Stimulated activated CD8-positive, alpha-beta memory T cell treated with anti-CD3 and anti-CD28 coated beads, Interleukin-12 subunit alpha, Interleukin-12 subunit beta, amount 100 ng/mL, for 24 hours (primary cell): Measurements from ENCODE around the gene DOCK4.

ENCODE experiments used
- DNase-seq: peaks from one replicate; pipeline ENCODE4 v3.0.0-alpha.2; 2020; ENCODE audit errors: extremely low read depth

DOCK4 gene

DNA sequence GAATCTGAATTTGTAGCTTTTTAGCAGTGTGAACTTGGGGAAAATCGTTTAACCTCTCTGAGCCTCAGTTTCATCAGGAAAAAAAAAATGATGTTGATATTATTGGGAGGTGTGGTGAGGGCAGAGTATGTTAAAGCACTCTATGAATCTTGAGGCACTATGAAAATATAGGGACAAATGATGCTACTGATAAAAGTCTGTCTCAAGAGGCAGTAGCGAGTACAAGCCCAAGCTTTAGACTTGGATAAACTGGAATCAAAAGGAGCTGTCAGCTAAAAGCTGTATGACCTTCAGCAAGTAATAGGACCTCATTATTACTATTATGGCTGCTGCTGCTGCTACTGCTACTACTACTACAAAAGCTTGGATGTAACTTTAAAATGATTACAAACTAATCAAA is 8.7 kb upstream of the DOCK4 start:
- no peak for DNase-seq

DNA sequence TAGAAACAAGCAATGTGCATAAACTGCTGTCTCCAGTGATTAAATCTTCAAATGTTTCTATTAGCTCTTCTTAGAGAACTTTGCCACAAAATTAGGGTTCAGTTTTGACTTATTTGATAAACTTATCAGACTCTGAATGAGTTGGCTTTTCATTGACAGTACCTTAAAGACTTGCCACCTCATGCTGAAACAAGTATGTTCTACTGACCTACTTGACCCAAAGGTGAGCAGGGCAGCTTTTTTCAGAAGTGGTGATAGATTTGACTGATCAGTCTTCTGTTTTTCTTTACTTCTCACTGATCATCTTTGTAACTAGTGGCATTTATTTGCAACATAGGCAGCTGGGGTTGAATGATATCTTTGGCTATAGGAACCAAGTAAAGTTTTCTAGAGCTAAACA is 8.1 kb upstream of the DOCK4 start:
- DNase-seq, result no peak

DNA sequence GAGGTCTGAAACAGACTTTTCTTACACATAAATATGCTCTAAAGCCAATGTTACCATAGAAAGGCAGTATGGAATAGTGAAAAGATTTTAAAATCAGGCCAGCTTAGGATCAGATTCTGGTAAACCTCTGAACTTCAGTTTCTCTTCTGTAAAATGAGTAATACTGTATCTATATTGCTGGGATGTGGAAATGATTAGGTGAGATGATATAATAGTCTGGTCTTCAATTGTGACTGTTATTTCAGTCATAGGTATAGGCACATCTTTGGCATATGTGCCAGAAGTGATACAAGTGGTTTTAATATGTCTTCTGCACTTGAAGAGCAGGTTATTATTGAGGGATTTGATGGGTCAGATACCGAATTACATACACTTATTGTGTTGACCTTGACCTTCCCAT is 7.5 kb upstream of the DOCK4 start:
- no peak for DNase-seq

DNA sequence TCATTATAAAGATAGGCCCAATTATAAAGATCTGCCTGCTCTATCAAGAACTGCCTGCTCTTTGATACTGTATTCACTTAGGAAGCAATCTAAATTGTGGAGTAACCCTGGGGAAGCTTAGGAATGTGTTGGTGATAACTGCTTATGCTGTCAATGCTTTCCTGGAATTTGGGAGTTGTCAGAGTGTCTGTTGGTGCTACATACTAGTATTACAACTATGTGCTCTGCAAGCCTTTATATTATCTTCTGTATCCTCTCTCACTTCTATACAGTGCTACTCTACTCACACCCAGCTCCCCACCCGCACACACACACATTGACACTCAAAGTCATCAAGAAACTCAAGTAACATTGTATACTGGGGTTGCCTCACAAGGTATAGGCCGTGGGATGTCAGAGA is 6.4 kb upstream of the DOCK4 start:
- no peak for DNase-seq

DNA sequence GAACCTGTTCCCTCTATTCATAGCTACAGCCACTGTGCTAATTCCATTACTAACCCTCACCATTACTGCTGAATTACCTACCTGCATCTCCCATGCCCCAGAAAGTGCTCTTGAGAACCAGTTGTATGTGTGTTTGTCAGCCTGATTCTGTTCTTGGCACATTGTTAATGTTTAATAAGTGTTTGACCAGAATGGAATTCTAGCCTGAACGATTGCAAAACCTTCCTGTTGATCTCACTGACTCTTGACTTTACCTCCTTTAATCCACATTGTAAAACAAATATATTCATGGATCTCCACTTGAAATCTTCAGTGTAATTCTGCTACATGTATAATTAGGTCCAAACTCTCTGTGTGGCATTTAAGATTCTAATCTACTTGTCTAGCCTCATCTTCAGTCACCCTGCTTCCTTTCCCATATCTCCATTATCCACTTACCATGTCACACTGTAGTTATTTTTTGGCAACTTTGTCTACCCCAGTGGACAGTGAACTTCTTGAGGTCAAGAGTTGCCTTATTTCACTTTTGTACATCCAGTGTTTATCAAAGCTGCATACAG is 5.2 kb upstream of the DOCK4 start:
- DNase-seq, result no peak

DNA sequence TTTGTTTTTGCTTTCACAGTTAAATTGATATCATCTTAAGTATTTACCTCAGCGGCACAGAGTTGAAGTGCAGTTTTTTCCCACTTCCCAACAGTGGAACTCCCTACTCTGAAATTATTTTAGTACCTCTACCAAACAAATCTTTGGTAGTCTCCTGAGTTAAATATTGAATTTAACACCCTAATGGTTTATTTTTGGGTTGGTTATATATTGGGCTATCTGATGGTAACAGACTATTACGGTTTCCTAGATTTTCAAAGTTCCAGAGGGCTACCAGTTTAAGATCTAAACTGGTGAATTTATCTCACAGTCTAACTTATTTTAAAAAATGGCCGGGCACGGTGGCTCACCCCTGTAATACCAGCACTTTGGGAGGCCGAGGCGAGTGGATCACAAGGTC is 1.6 kb upstream of the DOCK4 start:
- no peak for DNase-seq

DNA sequence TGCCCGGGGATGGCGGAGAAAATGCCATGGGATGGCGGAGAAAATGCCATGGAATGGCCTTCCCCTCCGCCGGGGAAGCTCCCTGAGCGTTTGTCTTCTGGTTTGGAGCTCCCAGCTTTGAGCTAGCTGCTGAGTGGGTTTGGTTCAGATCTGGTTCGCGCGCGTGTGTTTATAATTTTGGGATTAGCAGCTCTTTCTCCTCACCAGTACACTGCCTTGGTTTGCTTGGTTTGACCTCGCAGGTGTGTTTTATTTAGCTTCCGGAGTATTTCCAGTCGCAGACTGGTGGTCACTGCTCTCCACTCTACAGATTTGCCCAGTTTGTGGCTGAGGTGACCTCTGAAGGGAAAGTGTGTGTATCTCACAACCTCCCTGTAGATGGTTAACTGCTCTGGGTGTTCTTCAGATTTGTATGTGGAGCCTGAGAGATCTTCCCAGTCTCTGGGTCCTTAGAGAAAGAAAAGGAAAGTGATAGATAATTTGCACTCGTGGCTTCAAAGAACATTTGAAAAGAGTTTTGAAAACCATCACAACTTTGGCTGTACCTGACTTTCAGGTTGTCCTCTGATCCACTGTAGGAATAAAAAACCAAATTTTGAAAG is 893 bp upstream of the DOCK4 start:
- DNase-seq, result no peak

DNA sequence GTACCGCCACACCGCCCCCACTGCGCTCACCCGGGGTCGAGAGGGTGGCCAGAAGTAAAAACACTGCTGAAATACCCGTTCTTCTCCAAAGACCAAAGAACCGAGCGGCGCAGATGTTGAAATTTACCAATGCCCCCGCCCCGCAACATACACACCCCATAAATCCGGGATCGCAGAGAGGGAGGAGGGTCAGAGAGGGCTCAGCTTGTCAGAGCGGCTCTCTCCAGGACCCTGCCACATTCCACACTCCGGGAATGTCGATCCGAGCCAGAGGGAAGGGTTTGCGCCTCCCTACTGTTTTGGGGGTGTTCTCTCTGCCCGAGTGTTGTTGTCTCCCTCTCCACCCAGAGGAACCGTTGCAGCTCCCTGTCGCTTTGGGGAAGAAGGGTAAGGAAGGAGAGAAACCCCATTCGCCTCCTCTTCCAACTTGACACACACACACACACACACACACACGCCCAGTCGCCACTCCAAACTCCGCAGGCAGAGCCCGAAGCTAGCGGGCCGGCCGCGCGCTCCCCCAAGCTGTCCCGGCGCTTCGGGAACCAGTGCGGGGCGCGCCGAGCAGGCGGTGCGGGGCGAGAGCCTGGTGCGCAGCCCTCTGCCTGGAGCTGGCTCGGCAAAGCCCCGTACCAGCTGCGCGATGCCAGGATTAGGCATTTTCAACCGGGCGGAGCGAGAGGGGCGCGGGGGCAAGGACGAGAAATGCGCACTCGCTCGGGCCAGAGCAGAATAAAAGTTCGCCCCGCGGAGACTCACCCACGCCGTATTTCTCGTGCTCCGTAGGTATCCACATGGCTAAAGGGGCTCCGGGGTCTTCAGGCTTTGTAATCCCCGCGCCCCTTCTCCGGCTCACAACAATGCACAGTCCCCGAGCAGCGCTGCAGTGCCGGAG is 609 bp downstream of the DOCK4 start:
- DNase-seq, result no peak

DNA sequence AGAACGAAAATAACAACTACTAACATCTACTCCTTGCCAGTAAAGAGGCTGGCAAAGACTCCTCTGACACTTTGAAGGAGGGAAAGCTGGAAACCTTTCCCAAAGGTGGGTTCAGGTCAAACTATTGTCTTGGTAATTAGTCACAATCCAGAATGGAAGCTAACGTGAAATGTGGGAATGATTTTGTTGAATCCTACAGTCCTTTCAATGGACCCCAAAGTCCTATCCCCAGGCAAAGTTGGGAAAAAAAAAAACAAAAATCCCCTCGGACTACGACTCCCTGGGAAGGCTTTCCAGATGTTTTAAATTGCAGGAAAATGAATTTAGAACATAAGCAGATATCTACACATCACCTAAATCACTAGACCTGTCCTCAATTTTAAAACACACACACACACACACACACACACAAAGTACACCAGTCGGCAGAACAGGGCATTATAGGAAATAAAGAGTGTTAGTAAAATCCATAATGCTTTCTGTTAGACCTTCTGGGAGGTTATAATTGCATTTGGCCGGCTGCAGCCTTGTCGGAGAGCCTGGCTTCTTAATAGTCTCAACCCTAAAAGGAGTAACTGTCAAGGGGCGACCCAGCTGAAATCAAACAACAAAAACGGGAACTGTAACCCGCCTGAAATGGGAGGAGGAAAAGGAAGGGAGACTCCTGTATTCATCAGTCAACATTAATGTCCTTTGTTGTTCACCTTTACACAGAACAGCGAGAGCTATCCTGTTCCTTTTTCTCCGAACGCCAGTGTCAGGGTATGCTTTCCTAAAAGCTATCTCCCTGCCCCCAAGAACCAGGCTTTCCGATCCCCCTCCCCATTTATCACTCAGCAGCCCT is 1.5 kb downstream of the DOCK4 start:
- no peak for DNase-seq

DNA sequence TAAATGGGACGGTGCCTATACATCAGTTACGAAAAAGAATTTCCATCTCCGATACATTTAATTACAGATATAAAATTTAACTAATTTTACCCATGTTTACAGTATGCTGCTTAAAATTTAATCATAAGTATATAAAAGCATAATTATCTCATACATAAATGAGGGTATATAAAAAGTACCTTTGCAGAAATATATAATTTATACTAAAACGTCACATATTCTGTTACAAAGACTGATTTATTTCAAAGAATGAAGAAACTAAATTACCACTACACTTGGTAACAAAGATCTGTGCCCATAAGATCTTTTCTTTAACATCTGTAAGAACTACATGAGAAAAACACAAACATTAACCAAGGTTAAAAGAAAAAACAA is 2.8 kb downstream of the DOCK4 start:
- DNase-seq, result no peak

DNA sequence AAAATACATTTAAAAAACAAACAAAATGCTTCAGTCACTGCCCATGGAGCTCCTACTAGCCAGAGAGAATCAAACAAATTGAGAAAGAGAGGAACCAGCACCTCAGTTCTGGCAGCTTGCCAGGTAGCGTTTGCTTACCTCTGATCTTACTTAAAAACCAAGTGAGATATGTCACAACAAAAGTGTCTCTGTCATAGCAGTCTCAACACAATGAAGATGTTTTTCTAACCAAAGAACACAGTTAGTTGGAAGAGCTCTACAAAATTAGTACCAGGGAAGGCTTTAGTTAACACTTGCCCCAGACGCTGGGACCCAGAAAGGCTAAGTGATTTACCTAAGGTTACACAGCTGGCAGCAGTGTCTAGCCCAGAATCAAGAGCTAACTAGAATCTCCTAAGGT is 3.4 kb downstream of the DOCK4 start:
- no peak for DNase-seq

DNA sequence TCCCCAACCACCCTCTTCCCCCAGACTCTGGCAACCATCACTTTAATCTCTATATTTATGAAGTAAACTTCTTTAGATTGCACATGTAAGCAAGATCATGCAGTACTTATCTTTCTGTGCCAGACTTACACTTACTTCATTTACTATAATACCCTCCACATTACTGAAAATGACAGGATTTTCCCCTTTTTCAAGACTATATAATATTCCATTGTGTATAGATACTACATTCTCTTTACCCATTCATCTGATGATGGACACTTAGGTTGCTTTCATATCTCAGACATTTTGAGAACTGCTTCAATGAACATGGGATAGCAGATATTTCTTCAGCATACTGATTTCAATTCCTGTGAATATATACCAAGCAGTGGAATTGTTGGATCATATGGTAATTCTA is 4.4 kb downstream of the DOCK4 start:
- DNase-seq, result no peak

DNA sequence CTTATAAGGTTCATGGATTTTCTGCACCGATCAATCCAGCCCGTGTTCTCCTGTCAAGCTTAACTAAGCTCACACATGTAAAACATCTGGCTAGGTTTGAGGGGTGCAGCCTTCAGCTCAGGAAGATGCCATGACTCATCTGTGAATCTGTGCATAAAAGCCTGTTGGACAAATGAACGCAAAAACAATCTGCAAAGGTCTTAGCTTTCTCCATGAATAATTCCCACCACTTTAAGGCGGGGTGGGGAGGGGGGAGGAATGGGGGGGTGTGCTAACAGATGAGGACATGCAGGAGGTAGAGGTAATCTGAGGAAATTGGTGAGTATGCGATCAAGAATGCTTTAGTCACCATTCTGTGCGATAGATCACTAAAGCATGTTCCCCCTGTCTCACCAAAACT is 4.8 kb downstream of the DOCK4 start:
- no peak for DNase-seq

DNA sequence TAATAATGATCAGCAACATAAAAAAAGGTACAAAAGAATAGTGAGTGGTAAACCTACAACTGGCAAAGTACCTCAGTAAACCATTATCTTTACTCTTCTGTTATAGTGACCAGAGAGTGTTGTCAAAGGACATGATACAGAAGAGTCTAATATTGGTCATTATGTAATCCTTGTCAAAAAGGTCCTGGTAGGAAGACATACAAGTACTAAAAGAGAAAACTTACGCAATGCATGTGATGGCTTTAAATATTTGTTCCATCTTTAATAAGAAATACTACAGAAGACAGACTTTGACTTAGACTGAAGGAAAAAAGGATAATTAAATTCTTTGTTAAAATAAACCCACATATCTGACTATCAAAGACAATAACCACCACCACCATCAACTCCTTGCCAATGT is 6.5 kb downstream of the DOCK4 start:
- DNase-seq, result no peak

DNA sequence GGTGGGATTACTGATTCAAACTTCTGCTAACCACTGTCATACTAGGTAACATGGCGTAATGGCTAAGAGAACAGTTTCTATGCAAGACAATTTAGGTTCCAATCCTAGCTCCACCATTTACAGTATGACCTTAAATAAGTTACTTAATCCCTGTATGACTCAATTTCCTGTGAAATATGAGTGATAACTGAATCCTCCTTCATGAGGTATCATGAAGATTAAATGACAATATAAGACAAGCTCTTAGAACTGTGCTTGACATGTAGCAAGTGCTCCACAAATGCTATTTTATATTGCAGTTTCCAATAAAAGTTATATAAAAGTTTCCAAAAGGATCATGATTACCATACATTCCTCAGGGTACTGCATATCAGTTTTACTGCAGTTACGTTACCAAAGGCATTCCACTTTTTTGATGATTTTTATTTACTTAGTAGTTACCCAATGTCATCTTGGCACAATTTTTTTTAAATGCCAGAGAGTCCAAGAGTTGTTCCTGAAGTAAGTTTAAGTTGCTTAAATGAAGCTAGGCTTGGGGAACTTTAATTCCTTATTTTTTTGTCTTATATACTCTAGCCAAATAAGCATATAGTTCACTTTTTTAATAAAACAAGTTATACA is 7.1 kb downstream of the DOCK4 start:
- DNase-seq, result no peak

DNA sequence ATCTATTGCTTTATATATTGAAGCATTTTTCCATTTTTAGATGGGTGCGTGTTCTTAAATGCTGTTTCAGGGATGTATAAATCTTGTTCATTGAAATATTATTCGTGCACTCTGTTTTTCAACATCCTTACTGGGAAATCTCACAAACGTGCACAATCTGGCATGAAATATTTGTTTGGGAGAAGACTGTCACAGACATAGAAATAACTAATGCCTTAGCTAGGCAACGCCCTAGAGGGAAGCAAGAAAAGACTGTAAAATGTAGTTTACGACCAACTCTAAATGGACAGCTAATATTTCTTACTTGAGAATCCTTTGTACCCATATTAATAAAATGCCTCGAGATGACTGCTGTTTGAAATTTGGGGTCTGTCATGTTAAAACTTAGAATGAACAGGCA is 8.9 kb downstream of the DOCK4 start:
- DNase-seq, result no peak

DNA sequence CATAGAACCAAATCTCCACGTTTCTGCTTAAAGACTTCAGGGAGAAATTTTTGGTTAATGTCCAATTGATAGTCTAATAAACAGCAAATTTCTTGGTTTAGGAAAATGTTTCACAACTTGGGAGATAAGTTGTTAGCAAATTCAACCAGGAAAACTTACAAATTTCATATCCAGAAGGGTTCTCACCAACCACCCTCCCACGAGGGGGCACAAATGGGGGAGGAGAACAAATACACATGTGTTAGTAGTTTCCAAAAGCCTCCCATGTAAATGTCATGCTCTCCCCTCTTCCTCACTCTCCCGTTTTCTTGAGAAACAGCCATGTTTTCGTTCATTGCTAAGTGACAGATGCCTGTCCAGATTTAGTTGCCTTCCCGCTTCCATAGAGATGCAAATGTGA is 10.5 kb downstream of the DOCK4 start:
- no peak for DNase-seq

DNA sequence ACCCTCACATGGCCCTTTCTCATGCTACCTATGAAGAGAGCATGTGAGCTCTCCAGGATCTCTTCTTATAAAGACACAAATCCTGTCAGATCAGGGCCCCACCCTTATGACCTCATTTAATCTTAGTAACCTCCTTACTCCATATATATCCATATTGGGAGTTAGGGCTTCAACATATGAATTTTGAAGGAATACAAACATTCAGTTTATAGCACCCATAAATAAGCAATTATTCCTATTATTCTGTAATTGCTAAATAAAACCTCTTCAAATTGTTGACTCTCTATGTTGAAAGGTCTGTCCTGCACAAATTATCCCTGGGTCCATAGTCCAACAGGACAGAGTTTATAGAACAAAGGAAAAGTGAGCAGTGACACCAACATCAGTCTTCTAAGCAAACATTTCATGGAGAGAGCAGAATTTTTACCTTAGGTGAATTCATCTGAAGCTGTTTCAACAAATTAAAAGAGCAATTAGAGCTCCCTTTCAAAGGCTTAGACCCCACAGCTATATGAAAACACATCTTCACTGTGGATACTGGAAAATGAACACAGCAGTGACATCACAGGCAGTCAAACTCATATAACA is 12.2 kb downstream of the DOCK4 start:
- no peak for DNase-seq

DNA sequence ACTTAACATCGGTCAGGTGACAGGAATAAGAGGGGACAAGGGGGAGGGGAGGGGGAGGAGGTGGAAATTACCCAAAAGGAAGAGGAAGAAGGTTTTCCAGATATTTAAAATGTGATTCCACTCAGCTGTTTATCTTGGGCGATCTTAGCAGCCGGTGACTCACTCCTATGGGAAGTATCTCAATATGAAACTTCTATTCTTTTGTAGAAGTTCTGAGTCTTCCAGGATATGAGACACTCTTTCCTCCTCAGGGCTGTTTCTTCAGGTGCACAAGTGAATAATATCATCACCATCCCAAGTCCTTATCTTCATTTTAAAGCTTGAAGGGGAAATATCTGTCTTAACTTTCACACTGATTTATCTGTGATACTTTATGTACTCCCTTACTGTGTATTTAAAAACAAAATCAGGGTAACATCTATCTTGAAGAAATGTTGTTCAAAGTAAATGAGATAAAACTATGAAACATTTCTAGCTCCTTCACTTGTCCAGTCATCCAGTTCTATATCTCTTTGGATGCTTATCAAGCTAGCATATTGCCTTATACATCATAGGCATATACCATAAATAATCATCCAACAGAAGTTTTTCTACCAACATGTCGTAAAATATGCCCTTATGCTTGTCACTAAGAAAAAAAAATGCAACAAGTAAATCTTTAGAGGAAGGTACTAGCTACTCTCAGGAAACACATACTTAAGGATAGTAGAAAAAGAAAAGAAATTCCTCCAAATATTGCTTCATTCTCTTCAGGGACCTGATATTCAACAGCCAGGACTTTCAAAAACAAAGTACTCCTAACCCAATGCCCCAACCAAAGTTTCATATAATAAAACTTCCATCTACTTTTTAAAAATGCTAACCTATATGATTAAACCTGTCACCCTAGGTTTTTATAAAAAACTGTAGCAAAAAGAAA is 13.7 kb downstream of the DOCK4 start:
- DNase-seq, result no peak

DNA sequence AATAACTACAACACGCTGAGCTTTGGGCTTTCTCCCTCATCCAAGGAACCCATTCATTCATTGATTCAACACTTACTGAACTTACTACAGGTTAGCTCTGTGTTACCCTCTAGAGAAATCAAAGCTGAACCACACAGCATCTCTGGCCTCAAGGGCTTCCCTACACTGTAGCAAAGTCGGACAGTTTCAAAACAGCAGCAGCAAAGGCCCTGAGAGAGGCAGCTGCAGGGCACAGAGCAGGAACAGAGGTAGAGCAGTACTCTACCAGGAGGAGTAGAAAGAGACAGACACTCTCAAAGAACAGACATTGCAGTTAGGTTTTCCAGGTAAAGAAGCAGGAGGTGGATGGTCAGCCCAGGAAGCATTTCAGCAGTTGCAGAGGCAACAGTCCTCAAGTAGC is 16.1 kb downstream of the DOCK4 start:
- no peak for DNase-seq

DNA sequence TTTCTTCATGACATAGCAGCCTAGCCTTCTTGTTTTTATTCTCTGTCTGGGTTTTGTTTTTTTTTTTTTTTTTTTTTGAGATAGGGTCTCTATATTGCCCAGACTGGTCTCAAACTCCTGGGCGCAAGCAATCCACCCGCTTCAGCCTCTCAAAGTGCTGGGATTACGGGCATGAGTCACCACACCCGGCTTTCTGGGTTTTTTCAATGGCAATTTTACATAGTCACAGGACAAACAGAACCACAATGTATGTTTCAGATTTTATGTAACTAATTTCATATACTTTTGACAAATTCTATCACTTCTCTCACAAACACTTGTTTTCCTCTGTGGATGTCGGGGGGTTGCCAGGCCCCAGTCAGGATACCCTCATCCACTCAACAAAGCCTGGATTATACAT is 16.5 kb downstream of the DOCK4 start:
- no peak for DNase-seq
